AG08396 (cell line): Measurements from ENCODE around the gene HOXA1.

Experiments
- DNase-seq: peaks from one replicate; pipeline ENCODE4 v3.0.0; 2012; ENCODE audit warnings: low spot score, mixed read lengths

Gene HOXA1

GRCh38 chr7:27105301-27106031 is 9.7 kb upstream of the HOXA1 start:
- DNase-seq = no peak

GRCh38 chr7:27104341-27105058 is 8.7 kb upstream of the HOXA1 start:
- DNase-seq = no peak

- DNase-seq = peak; percentile 36
Measured at GRCh38 chr7:27103489-27104226, 7.9 kb upstream of the HOXA1 start.

- peak; percentile 77 for DNase-seq
Measured at GRCh38 chr7:27102581-27103442, 7.0 kb upstream of the HOXA1 start, which contains the start of gene HOXA2. TSS of gene HOXA2 (minus strand) at chr7:27102683. CDS start at chr7:27102500, 183 bp downstream.

- no peak for DNase-seq
Measured at GRCh38 chr7:27101957-27102580, 6.3 kb upstream of the HOXA1 start.

- peak; percentile 57 for DNase-seq
Measured at GRCh38 chr7:27101171-27101956, 5.6 kb upstream of the HOXA1 start.

GRCh38 chr7:27100694-27101170 is 4.9 kb upstream of the HOXA1 start:
- DNase-seq = no peak

GRCh38 chr7:27099453-27100370 is 3.9 kb upstream of the HOXA1 start:
- no peak for DNase-seq

- no peak for DNase-seq
Measured at GRCh38 chr7:27098578-27099451, 3.0 kb upstream of the HOXA1 start.

GRCh38 chr7:27097686-27098577 is 2.1 kb upstream of the HOXA1 start:
- DNase-seq = no peak

- peak; percentile 72 for DNase-seq
Measured at GRCh38 chr7:27096768-27097514, 1.1 kb upstream of the HOXA1 start.

GRCh38 chr7:27095050-27095896 is 527 bp downstream of the HOXA1 start:
- no peak for DNase-seq

- DNase-seq = no peak
Measured at GRCh38 chr7:27094304-27095049, 1.3 kb downstream of the HOXA1 start.

GRCh38 chr7:27093184-27093895 is 2.5 kb downstream of the HOXA1 start:
- DNase-seq = no peak
